Epithelial cell of proximal tubule (primary cell): ENCODE results near the gene OR2M5. TPM values are rescaled to one million over a fixed set of nuclear protein-coding genes. Genes with fewer than 3 reads are reported as not detected.

ENCODE experiments used
- DNase-seq: peaks from one replicate; pipeline ENCODE4 v3.0.0-alpha.2; 2011; ENCODE audit warnings: low read depth
- H3K4me3 ChIP-seq: 2 replicates; pipeline ENCODE4 v1.5.1; 2011; ENCODE audit warnings: low read depth, mild to moderate bottlenecking, low read length
- total RNA-seq: library from RNA; depleted of rRNA; stranded (reverse); fragments of >200 nt; gene quantifications from 2 replicates; pipeline ENCODE4 v1.2.3, GENCODE V29; 2015
- TF ChIP-seq, protein P1 (sequence below): conservative IDR thresholded peaks from 2 replicates; pipeline ENCODE4 v1.5.1; 2012; ENCODE audit warnings: low read depth, mild to moderate bottlenecking, low read length

The OR2M5 gene
- total RNA-seq, 1 donor from 2014 or later: not detected

DNA sequence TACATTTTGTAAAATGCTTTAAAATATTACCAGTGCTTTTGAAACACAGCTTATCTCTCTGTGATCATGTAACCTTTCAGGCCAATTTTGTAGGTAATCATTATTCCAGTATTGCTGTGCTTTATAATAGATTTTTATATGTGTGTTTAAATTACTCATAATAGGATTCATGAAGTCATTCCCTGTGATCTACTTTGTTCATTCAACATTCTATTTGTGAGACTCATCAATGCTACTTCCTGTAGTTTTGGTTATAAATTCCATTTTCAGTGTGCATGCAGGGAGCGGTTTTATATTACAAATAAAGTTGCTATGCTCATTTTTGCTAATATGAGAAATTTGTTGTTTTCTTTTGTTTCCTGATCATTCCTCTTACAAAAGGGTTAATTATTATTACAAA is 4.1 kb upstream of the OR2M5 start:
- no peak overlapping the region for H3K4me3 ChIP-seq
- DNase-seq: no peak
- TF ChIP-seq, protein P1, sequence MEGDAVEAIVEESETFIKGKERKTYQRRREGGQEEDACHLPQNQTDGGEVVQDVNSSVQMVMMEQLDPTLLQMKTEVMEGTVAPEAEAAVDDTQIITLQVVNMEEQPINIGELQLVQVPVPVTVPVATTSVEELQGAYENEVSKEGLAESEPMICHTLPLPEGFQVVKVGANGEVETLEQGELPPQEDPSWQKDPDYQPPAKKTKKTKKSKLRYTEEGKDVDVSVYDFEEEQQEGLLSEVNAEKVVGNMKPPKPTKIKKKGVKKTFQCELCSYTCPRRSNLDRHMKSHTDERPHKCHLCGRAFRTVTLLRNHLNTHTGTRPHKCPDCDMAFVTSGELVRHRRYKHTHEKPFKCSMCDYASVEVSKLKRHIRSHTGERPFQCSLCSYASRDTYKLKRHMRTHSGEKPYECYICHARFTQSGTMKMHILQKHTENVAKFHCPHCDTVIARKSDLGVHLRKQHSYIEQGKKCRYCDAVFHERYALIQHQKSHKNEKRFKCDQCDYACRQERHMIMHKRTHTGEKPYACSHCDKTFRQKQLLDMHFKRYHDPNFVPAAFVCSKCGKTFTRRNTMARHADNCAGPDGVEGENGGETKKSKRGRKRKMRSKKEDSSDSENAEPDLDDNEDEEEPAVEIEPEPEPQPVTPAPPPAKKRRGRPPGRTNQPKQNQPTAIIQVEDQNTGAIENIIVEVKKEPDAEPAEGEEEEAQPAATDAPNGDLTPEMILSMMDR: no peak

DNA sequence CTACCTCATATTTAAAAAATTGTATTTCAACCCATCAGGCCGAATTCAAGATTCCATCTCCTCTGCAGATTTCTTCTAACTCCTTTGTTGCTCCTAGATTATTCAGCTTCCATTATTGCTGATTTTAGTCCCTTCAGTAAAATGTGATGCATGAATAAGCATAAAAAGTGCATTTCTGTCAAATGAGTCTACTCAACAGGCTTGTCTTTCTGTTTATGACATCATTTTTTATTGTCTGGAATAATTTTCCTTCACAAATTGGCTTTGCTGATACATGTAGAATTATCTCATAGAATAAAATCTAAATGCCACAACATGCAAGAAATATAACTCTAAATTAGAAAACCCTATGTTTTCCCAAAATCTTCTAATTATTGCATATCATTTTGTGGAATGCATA is 1.6 kb upstream of the OR2M5 start:
- TF ChIP-seq, protein P1: no peak
- no peak overlapping the region for H3K4me3 ChIP-seq
- DNase-seq: no peak

DNA sequence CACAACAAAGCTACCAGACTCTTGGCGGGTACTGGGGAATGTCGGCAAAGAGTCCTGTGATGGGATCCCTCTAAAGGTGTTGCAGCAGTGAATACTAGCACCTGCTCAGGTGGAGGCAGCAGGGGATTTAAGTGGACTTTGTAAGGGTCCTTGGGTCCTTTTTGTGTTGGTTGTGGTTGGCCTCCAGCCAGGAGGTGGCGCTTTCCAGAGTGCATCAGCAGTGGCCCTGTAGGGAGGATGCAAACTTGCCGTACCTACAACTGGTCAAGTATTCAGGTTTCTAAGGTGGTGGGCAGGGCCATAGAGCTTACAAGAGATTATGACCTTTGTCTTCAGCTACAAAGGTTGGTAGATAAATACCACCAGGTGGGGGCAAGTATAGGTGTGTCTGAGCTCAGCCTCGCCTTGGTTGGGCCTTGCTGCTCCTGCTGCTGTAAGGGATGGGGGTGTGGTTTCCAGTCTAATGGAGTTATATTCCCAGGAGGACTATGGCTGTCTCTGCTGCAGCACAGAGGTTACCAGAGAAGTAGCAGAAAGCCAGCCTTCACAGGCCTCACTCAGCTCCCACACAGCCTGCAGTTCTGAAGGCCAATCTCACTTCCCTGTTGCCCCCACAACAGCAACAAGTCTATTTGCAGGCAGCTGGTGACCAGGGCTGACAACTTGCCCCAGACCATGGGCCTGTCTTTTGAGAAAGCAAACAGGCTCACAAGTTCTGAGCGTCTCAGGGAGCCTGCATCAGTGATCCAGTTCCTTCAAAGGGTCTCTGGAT is 7.3 kb downstream of the OR2M5 start:
- DNase-seq: no peak
- TF ChIP-seq, protein P1: no peak
- H3K4me3 ChIP-seq: no peak overlapping the region

DNA sequence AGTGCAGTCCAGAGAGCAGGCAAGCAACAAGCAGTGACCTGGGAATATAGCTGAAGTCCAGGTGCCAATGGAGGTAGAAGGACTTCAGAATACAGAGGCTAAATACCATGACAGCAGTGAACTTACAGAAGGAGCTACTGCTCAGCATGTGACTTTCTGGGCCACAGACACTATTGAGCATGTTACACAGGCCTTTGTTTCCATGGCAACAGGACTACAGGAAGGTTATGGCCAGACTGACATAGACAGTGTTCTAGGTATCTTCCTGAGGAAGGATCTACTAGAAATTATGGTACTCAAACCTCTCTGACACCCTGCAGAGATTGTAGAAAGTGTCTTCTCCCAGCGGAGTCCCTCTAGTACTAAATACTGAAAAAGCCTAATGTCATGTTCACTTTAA is 11.0 kb downstream of the OR2M5 start:
- H3K4me3 ChIP-seq: no peak overlapping the region
- DNase-seq: no peak
- TF ChIP-seq, protein P1: no peak

DNA sequence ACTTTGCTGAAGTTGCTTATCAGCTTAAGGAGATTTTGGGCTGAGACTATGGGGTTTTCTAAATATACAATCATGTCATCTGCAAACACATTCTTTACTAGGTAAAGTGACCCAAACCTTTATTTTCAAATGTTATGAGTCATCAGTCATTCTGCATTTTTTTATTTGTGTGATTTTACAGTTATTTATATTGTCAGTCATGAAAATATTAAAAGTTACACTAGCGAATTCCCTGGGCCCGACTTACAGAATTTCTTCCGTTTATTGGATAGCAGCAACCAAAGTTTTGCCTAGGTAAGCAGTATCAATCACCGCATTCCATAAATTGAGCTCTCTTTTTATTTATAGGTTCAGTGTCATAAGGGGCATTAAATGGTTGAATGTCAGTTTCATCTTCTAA is 13.8 kb downstream of the OR2M5 start:
- TF ChIP-seq, protein P1: no peak
- no peak for DNase-seq
- no peak overlapping the region for H3K4me3 ChIP-seq

DNA sequence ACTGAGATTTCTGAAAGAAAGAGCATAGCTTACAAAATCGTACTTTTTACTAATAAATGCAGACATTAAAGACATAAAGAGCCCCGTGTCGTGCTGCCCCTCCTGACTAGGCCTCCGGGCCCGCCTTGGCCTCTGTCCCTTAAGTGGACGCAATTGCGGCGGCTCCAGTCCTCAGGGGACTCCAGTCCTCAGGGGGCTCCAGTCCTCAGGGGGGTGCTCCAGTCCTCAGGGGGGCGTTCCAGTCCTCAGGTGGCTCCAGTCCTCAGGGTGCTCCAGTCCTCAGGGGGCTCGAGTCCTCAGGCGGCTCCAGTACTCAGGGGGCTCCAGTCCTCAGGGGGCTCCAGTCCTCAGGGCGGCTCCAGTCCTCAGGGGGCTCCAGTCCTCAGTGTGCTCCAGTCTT is 19.1 kb downstream of the OR2M5 start:
- no peak overlapping the region for H3K4me3 ChIP-seq
- TF ChIP-seq, protein P1: no peak
- no peak for DNase-seq

DNA sequence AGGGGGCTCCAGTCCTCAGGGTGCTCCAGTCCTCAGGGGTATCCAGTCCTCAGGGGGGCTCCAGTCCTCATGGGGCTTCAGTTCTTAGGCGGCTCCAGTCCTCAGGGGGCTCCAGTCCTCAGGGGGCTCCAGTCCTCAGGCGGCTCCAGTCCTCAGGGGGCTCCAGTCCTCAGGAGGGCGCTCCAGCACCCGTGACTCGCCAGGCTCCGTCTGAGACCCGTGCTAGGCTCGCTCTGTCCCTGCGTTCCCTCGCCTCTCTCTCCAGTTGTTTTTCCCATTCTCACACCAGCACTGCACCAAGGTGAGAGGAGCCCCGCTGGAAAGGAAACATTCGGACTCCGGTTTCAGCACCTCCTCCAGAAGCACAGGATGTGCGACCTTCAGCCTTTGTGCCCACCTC is 20.2 kb downstream of the OR2M5 start:
- no peak overlapping the region for H3K4me3 ChIP-seq
- DNase-seq: no peak
- TF ChIP-seq, protein P1: no peak
